Endodermal cell (in vitro differentiated cells): ENCODE measurements around the gene AJUBA. TPM values are rescaled to one million over a fixed set of nuclear protein-coding genes. Genes with fewer than 3 reads are reported as not detected.
A peak's percentile ranks its signal among the peaks of the same experiment; 100 is the strongest.

Source experiments
- DNase-seq: peaks from one replicate; pipeline ENCODE4 v3.0.0-alpha.2; 2017
- H3K27ac ChIP-seq: 2 replicates; pipeline ENCODE4 v1.5.1; 2013; ENCODE audit warnings: mild to moderate bottlenecking, low read depth, low read length, moderate library complexity
- H3K27me3 ChIP-seq: 2 replicates; pipeline ENCODE4 v1.6.1; 2013; ENCODE audit warnings: mild to moderate bottlenecking, low read length, moderate library complexity; ENCODE audit not compliant: insufficient read depth, control insufficient read depth, poor library complexity, severe bottlenecking
- H3K36me3 ChIP-seq: 2 replicates; pipeline ENCODE4 v1.7.0; 2013; ENCODE audit warnings: mild to moderate bottlenecking, low read length, moderate library complexity; ENCODE audit not compliant: control insufficient read depth, insufficient read depth
- H3K4me1 ChIP-seq: one replicate; pipeline ENCODE4 v1.7.0; 2013; ENCODE audit warnings: low read length; ENCODE audit not compliant: control insufficient read depth, insufficient read depth
- H3K4me3 ChIP-seq: 2 replicates; pipeline ENCODE4 v1.5.1; 2013; ENCODE audit warnings: mild to moderate bottlenecking, low read length, moderate library complexity
- H3K9ac ChIP-seq: 2 replicates; pipeline ENCODE4 v1.6.1; 2013; ENCODE audit warnings: mild to moderate bottlenecking, low read length, moderate library complexity; ENCODE audit not compliant: poor library complexity, severe bottlenecking; ENCODE audit errors: extremely low read depth
- H3K9me3 ChIP-seq: 2 replicates; pipeline ENCODE4 v1.6.1; 2013; ENCODE audit warnings: mild to moderate bottlenecking, low read length, moderate library complexity; ENCODE audit not compliant: control insufficient read depth
- H3K27ac Mint-ChIP-seq: 2 replicates; pipeline ENCODE4 v1.8.0; 2020; ENCODE audit warnings: mixed read lengths
- H3K27me3 Mint-ChIP-seq: 2 replicates; pipeline ENCODE4 v1.8.0; 2021; ENCODE audit warnings: mild to moderate bottlenecking, mixed read lengths; ENCODE audit not compliant: insufficient read depth
- H3K36me3 Mint-ChIP-seq: 2 replicates; pipeline ENCODE4 v1.8.0; 2020; ENCODE audit warnings: low read depth, mixed read lengths
- H3K4me1 Mint-ChIP-seq: 2 replicates; pipeline ENCODE4 v1.8.0; 2020; ENCODE audit warnings: mixed read lengths
- H3K4me3 Mint-ChIP-seq: 2 replicates; pipeline ENCODE4 v1.8.0; 2020; ENCODE audit warnings: mild to moderate bottlenecking, moderate library complexity, mixed read lengths
- H3K9me3 Mint-ChIP-seq: 2 replicates; pipeline ENCODE4 v1.8.0; 2020; ENCODE audit warnings: mild to moderate bottlenecking, mixed read lengths
- WGBS, 2 experiments: methylation state at CpG; one replicate each; pipeline versions ENCODE4 v1.1.5 to v1.1.7; 2013; ENCODE audit warnings: missing lambda C conversion rate in 2 of 2, mixed read lengths in 1 of 2; ENCODE audit not compliant: insufficient coverage in 1 of 2, insufficient read length in 1 of 2; 5-methylcytosine and 5-hydroxymethylcytosine counted together
- long read RNA-seq, 4 experiments: library from polyadenylated mRNA in 2 of 4; library from RNA in 1 of 4; library from capped mRNA in 1 of 4; stranded (forward) in 3 of 4; unstranded in 1 of 4; transcript quantifications; one replicate each; pipeline ENCODE4 v2.0.0, GENCODE V29; 2020 to 2021; ENCODE audit warnings: inconsistent platforms in 1 of 4
- polyA plus RNA-seq, 2 experiments: library from polyadenylated mRNA; stranded (reverse); fragments of 50-300 nt; gene quantifications; one replicate each; pipeline ENCODE4 v1.2.3, GENCODE V29; 2013
- total RNA-seq, 2 donors: library from RNA; stranded (reverse); fragmentation: NEBNext Ultra II Directional in 1 of 2; extraction: Animal tissue kit (Norgen Biotek cat#: 25700) in 1 of 2; gene quantifications; 2 replicates in 1 of 2; 3 replicates in 1 of 2; pipeline ENCODE4 v1.2.1, GENCODE V29; 2021
- TF ChIP-seq, protein P1 (sequence below): fragments of 200-600 bp; sonication (generic); conservative IDR thresholded peaks from 2 replicates; pipeline ENCODE4 v1.5.0; 2021; ENCODE audit warnings: antibody characterized with exemption, mild to moderate bottlenecking

Gene AJUBA
- 10 to 100 TPM; 34.2 to 51.4 TPM for total RNA-seq
- 46.6 TPM for polyA plus RNA-seq (2013, experiment 1 of 2)
- polyA plus RNA-seq (2013, experiment 2 of 2): 47.8 TPM
- long read RNA-seq, experiment 1, full-length matches to known transcripts: 2 of 12 reads
- long read RNA-seq, experiment 1, partial matches to known transcripts: 1 of 12 reads
- long read RNA-seq, experiment 1, other reads (novel, unspliced or antisense): 9 of 12 reads
- long read RNA-seq, experiment 2, full-length matches to known transcripts: 47 of 52 reads
- long read RNA-seq, experiment 2, partial matches to known transcripts: 1 of 52 reads
- long read RNA-seq, experiment 2, other reads (novel, unspliced or antisense): 4 of 52 reads
- long read RNA-seq, experiment 3, full-length matches to known transcripts: 45 of 54 reads
- long read RNA-seq, experiment 3, partial matches to known transcripts: 5 of 54 reads
- long read RNA-seq, experiment 3, other reads (novel, unspliced or antisense): 4 of 54 reads
- long read RNA-seq, experiment 4, partial matches to known transcripts: 1 of 1 reads
- long read RNA-seq, experiment 4, other reads (novel, unspliced or antisense): 0 of 1 reads

DNA sequence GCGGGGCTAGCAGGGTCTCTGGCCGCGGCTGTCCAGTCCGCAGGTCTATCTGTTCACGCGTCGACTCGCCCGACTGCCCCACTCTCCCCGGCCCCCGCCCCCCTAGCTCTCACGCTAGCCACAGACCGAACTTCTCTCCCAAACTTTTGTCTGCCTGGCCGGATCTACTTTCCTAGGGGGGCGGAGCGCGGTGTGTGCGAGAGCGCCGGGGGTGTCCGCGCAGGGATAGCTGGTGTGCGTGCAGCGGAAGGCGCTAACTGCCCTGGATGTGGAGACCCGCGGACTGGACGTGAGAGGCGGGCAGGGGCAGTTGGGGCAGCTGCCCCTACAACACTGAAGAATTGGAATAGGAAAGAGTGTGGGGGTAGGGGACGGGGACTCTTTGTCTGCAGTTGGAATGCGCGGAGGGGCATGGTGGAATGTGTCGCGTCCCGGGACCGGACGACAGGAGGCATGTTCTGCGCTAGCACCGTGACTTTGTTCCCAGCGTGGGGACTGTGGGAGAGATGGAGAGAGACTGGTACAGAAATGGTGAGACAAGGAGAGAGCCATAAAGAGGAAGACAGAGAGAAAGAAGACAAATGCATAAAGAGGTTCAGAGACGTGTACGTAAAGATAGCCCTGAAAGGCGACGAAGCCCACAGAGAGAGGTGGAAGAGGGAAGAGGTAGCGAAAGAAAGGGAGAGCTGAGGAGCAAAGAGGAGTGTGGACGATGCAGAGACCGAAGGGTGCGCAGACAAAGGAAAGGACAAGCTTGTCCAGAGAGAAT is at the start of gene AJUBA:
TSS of gene AJUBA (minus strand) at position 75 of the 769 bp plus-strand sequence. CDS start 285 bp downstream, outside the sequence.
- Mint-ChIP-seq H3K4me3 (no peak within 1 kb of the TSS), H3K27me3 (peaks cover 18% of the 10 kb centered on the region), H3K4me1 (peaks cover 26% of the 10 kb centered on the region), H3K27ac (no peak within 1 kb of the TSS), H3K9me3 (no peaks in the 10 kb centered on the region), H3K36me3 (peaks cover 11% of the 10 kb centered on the region)
- TF ChIP-seq, protein P1, sequence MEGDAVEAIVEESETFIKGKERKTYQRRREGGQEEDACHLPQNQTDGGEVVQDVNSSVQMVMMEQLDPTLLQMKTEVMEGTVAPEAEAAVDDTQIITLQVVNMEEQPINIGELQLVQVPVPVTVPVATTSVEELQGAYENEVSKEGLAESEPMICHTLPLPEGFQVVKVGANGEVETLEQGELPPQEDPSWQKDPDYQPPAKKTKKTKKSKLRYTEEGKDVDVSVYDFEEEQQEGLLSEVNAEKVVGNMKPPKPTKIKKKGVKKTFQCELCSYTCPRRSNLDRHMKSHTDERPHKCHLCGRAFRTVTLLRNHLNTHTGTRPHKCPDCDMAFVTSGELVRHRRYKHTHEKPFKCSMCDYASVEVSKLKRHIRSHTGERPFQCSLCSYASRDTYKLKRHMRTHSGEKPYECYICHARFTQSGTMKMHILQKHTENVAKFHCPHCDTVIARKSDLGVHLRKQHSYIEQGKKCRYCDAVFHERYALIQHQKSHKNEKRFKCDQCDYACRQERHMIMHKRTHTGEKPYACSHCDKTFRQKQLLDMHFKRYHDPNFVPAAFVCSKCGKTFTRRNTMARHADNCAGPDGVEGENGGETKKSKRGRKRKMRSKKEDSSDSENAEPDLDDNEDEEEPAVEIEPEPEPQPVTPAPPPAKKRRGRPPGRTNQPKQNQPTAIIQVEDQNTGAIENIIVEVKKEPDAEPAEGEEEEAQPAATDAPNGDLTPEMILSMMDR: no peak
- Histone ChIP-seq H3K4me3 (peak within 1 kb of the TSS; percentile 88), H3K4me1 (peaks cover 13% of the 10 kb centered on the region), H3K27ac (peak within 1 kb of the TSS; percentile 91), H3K36me3 (peaks cover 12% of the 10 kb centered on the region), H3K9ac (peak within 1 kb of the TSS; percentile 91), H3K27me3 (no peaks in the 10 kb centered on the region), H3K9me3 (no peaks in the 10 kb centered on the region)
- peak; percentile 95 for DNase-seq
- WGBS, 2 experiments: 2% methylated on average over 38 to 48 of the region's 48 CpGs

DNA sequence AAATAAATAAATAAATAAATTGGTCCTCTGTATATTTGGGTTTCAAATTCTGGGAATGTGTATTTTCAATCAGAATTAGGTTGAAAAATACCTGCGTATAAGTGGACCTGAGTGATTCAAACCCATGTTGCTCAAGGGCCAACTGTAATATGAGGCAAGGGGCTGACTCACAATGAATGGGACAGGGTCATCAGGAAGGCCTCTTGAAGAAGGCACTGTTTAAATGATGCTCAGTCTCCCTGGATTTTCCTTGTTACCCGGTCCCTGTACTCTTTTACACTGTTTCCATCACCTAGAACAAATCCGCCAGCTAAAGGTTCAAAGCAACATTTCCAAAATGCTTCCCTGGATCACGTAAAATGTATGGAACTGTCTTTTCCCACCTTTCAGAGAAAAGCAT is 48.6 kb upstream of the AJUBA start:
- Histone ChIP-seq H3K4me3 (no peak overlapping the region), H3K9me3 (peaks cover 4% of the 10 kb centered on the region), H3K27me3 (no peaks in the 10 kb centered on the region), H3K36me3 (peaks cover 53% of the 10 kb centered on the region), H3K4me1 (no peaks in the 10 kb centered on the region), H3K9ac (no peak overlapping the region), H3K27ac (no peak overlapping the region)
- H3K27me3 Mint-ChIP-seq: no peaks in the 10 kb centered on the region
- no peak overlapping the region for H3K4me3 Mint-ChIP-seq
- H3K27ac Mint-ChIP-seq: no peak overlapping the region
- TF ChIP-seq, protein P1: no peak
- no peak for DNase-seq
- peaks cover 22% of the 10 kb centered on the region for H3K4me1 Mint-ChIP-seq
- WGBS, 2 experiments: 96 to 98% methylated on average over 4 of the region's 4 CpGs
- H3K36me3 Mint-ChIP-seq: peaks cover 56% of the 10 kb centered on the region
- H3K9me3 Mint-ChIP-seq: no peaks in the 10 kb centered on the region

DNA sequence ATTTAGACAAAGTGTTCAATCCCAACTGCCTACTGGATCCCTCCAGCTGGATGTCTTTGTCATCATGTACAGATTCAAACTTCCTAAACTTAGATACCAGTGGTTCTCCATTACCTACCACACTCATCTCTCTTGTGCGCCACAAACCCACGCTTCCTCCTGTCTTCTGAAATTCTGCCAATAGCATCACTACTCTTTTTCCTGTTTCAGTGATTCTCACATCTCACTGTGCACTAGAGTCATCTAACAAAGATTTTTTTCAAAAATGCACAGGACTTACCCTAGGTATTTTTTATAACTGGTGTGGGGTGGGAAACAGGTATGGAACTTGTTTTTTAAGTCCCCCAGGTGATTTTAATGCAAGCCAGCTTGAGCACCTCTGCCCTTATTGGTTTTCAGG is 46.4 kb upstream of the AJUBA start:
- peaks cover 4% of the 10 kb centered on the region for H3K9me3 ChIP-seq
- TF ChIP-seq, protein P1: no peak
- H3K9ac ChIP-seq: no peak overlapping the region
- no peaks in the 10 kb centered on the region for H3K27me3 ChIP-seq
- WGBS, 2 experiments: 97 to 100% methylated on average over 2 of the region's 2 CpGs
- H3K4me1 ChIP-seq: peaks cover 4% of the 10 kb centered on the region
- H3K36me3 ChIP-seq: peaks cover 67% of the 10 kb centered on the region
- no peak for DNase-seq
- H3K27ac Mint-ChIP-seq: no peak overlapping the region
- H3K4me3 Mint-ChIP-seq: no peak overlapping the region
- H3K27me3 Mint-ChIP-seq: no peaks in the 10 kb centered on the region
- peaks cover 68% of the 10 kb centered on the region for H3K36me3 Mint-ChIP-seq
- no peaks in the 10 kb centered on the region for H3K9me3 Mint-ChIP-seq
- H3K4me1 Mint-ChIP-seq: peaks cover 37% of the 10 kb centered on the region
- no peak overlapping the region for H3K4me3 ChIP-seq
- H3K27ac ChIP-seq: no peak overlapping the region
